Fibroblast of lung (primary cell): ENCODE results near the gene C2orf78. TPM values are rescaled to one million over a fixed set of nuclear protein-coding genes. Genes with fewer than 3 reads are reported as not detected.

Experiments
- DNase-seq, 2 donors: peaks; one replicate each; pipeline versions ENCODE4 v3.0.0 to v3.0.0-alpha.2; 2010; ENCODE audit warnings: low read depth in 2 of 2
- H2AFZ ChIP-seq: 2 replicates; pipeline ENCODE4 v1.5.1; 2012; ENCODE audit warnings: low read length, control low read depth, inconsistent platforms
- H3K27ac ChIP-seq: 2 replicates; pipeline ENCODE4 v1.5.1; 2011; ENCODE audit warnings: low read length, control low read depth; ENCODE audit not compliant: insufficient read depth
- H3K27me3 ChIP-seq: 2 replicates; pipeline ENCODE4 v1.5.1; 2011; ENCODE audit warnings: mild to moderate bottlenecking, low read length; ENCODE audit not compliant: control insufficient read depth, insufficient read depth
- H3K36me3 ChIP-seq: 2 replicates; pipeline ENCODE4 v1.5.1; 2011; ENCODE audit warnings: low read length; ENCODE audit not compliant: control insufficient read depth, insufficient read depth
- H3K4me1 ChIP-seq: 2 replicates; pipeline ENCODE4 v1.5.1; 2011; ENCODE audit warnings: low read length; ENCODE audit not compliant: control insufficient read depth, insufficient read depth; ENCODE audit errors: extremely low read depth
- H3K4me2 ChIP-seq: 2 replicates; pipeline ENCODE4 v1.5.1; 2011; ENCODE audit warnings: low read length, control low read depth; ENCODE audit not compliant: insufficient read depth; ENCODE audit errors: extremely low read depth
- H3K4me3 ChIP-seq, 4 experiments: fragments of 200-600 bp in 1 of 4; sonication (generic) in 1 of 4; replicated peaks in 1 of 4; 2 replicates each; pipeline ENCODE4 v1.5.1; 2011 to 2016; ENCODE audit warnings: low read length in 4 of 4, low read depth in 3 of 4, mild to moderate bottlenecking in 3 of 4, control low read depth in 2 of 4, inconsistent platforms in 1 of 4, mixed read lengths in 1 of 4; ENCODE audit not compliant: insufficient read depth in 1 of 4; ENCODE audit errors: control extremely low read depth in 1 of 4
- H3K79me2 ChIP-seq: 2 replicates; pipeline ENCODE4 v1.5.1; 2012; ENCODE audit warnings: mild to moderate bottlenecking, low read length, inconsistent platforms; ENCODE audit not compliant: control insufficient read depth, insufficient read depth
- H3K9ac ChIP-seq: 2 replicates; pipeline ENCODE4 v1.5.1; 2011; ENCODE audit warnings: mild to moderate bottlenecking, low read length, control low read depth; ENCODE audit not compliant: insufficient read depth
- H3K9me3 ChIP-seq: 2 replicates; pipeline ENCODE4 v1.5.1; 2012; ENCODE audit warnings: low read depth, low read length; ENCODE audit not compliant: control insufficient read depth, insufficient read depth
- H4K20me1 ChIP-seq: 2 replicates; pipeline ENCODE4 v1.5.1; 2011; ENCODE audit warnings: low read length; ENCODE audit not compliant: control insufficient read depth, insufficient read depth; ENCODE audit errors: extremely low read depth
- CTCF ChIP-seq, 2 donors: IDR thresholded peaks in 1 of 2; conservative IDR thresholded peaks in 1 of 2; 1 replicate in 1 of 2; 2 replicates in 1 of 2; pipeline ENCODE4 v1.5.1; 2011 to 2012; ENCODE audit warnings: low read length in 2 of 2, control low read depth in 1 of 2, inconsistent platforms in 1 of 2, low read depth in 1 of 2, mild to moderate bottlenecking in 1 of 2
- EZH2 ChIP-seq: IDR thresholded peaks from 2 replicates; pipeline ENCODE4 v1.5.1; 2012; ENCODE audit warnings: low read length, control low read depth, mild to moderate bottlenecking; ENCODE audit errors: missing control alignments
- polyA plus RNA-seq, 2 donors: library from polyadenylated mRNA; depleted of rRNA in 1 of 2; stranded (reverse) in 1 of 2; unstranded in 1 of 2; fragments of >200 nt; gene quantifications; 2 replicates each; pipeline ENCODE4 v1.2.1, GENCODE V29; 2011 to 2012; ENCODE audit warnings: missing spikeins in 1 of 2
- total RNA-seq: library from RNA; depleted of rRNA; stranded (reverse); fragments of >200 nt; gene quantifications from 2 replicates; pipeline ENCODE4 v1.2.1, GENCODE V29; 2014

The C2orf78 gene
- total and polyA plus RNA-seq, 2 donors (not counting 1 experiment from before 2014, with no cell fraction given): not detected

- H3K27ac ChIP-seq: no peak overlapping the region
- no peak for TF ChIP-seq CTCF (conservative IDR thresholded peaks at IDR 0.05 in 1 of 2, IDR thresholded peaks at IDR 0.05 in 1 of 2; ENCODE audit: low read depth in 1 of 2, low read length in 2 of 2)
- TF ChIP-seq EZH2: no peak
Observed at GRCh38 chr2:73822991-73823390, 39.0 kb downstream of the C2orf78 start.

GRCh38 chr2:73823416-73823815 is 39.4 kb downstream of the C2orf78 start:
- no peaks in the 10 kb centered on the region for H4K20me1 ChIP-seq
- no peak overlapping the region for H3K4me2 ChIP-seq
- no peak for DNase-seq
- H3K79me2 ChIP-seq: no peaks in the 10 kb centered on the region
- no peak overlapping the region for H3K27ac ChIP-seq
- H3K36me3 ChIP-seq: no peaks in the 10 kb centered on the region
- H3K9ac ChIP-seq: no peak overlapping the region
- H2AFZ ChIP-seq: no peak overlapping the region
- no peaks in the 10 kb centered on the region for H3K9me3 ChIP-seq
- TF ChIP-seq CTCF (conservative IDR thresholded peaks at IDR 0.05 in 1 of 2, IDR thresholded peaks at IDR 0.05 in 1 of 2; ENCODE audit: low read depth in 1 of 2, low read length in 2 of 2): no peak
- no peak for TF ChIP-seq EZH2
- H3K4me3 ChIP-seq: no peak overlapping the region
- H3K4me1 ChIP-seq: no peaks in the 10 kb centered on the region
- H3K27me3 ChIP-seq: peaks cover 3% of the 10 kb centered on the region

More at GRCh38 chr2:73822991-73823390, 39.0 kb downstream of the C2orf78 start:
- Histone ChIP-seq H3K4me3 (no peak overlapping the region), H2AFZ (no peak overlapping the region), H4K20me1 (no peaks in the 10 kb centered on the region), H3K9me3 (no peaks in the 10 kb centered on the region), H3K36me3 (no peaks in the 10 kb centered on the region), H3K4me1 (no peaks in the 10 kb centered on the region), H3K4me2 (no peak overlapping the region), H3K27me3 (peaks cover 3% of the 10 kb centered on the region), H3K79me2 (no peaks in the 10 kb centered on the region), H3K9ac (no peak overlapping the region)
- DNase-seq: no peak

GRCh38 chr2:73823916-73824523 is 40.0 kb downstream of the C2orf78 start:
- H3K4me3 ChIP-seq: no peak overlapping the region
- DNase-seq: peak; percentile 79 to 94
- TF ChIP-seq EZH2 (no peak), CTCF (conservative IDR thresholded peaks at IDR 0.05 in 1 of 2, IDR thresholded peaks at IDR 0.05 in 1 of 2; ENCODE audit: low read depth in 1 of 2, low read length in 2 of 2) (peak; percentile 86)
- no peaks in the 10 kb centered on the region for H3K9me3 ChIP-seq
- no peak overlapping the region for H3K9ac ChIP-seq
- H4K20me1 ChIP-seq: no peaks in the 10 kb centered on the region
- H3K27me3 ChIP-seq: peaks cover 3% of the 10 kb centered on the region
- no peaks in the 10 kb centered on the region for H3K79me2 ChIP-seq
- H3K36me3 ChIP-seq: no peaks in the 10 kb centered on the region
- H3K27ac ChIP-seq: no peak overlapping the region
- H3K4me1 ChIP-seq: no peaks in the 10 kb centered on the region
- no peak overlapping the region for H3K4me2 ChIP-seq
- H2AFZ ChIP-seq: no peak overlapping the region
